HG03457 (cell line): ENCODE data around the gene CCDC27.

Experiments used
- ATAC-seq: cut with Tn5 transposase; IDR thresholded peaks from one replicate; pipeline ENCODE4 v1.9.1; 2021; ENCODE audit warnings: moderate number of reproducible peaks; ENCODE audit not compliant: unreplicated experiment

Gene CCDC27

DNA sequence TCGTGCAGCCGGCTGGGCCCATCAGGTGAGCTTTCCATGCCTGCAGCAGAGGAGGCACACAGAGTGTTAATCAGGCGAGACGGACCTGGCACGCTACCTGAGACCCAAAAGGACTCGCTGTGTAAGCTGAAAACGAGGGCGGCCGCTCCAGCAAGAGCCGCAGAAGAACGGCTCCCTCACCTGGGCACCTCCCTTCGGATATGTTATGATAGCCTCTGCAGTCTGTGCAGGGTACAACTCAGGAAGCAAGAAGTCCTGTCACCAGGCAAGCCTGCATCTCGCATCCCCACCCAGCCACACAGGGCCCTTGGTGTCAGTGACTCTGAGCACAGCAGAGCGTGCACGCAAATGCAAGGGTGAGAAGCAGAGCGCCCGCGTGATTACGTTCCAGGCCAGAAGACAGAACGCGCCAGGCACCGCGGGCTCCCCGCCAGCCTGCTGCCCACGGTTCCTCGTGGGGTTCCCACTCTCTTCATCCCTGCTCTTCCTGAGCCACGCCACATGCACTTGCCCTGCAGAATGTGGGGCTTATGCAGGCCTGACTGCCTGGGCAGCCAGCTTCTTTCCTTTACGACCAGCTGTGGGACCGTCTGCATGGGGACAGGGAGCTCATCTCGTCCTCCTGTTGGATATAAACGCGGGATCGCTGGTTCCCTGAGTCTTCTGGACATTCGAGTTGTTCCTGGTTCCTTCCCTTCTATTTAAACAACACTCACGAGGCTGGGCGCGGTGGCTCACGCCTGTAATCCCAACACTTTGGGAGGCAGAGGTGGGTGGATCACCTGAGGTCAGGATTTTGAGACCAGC is 64.3 kb downstream of the CCDC27 start:
- no peak for ATAC-seq

DNA sequence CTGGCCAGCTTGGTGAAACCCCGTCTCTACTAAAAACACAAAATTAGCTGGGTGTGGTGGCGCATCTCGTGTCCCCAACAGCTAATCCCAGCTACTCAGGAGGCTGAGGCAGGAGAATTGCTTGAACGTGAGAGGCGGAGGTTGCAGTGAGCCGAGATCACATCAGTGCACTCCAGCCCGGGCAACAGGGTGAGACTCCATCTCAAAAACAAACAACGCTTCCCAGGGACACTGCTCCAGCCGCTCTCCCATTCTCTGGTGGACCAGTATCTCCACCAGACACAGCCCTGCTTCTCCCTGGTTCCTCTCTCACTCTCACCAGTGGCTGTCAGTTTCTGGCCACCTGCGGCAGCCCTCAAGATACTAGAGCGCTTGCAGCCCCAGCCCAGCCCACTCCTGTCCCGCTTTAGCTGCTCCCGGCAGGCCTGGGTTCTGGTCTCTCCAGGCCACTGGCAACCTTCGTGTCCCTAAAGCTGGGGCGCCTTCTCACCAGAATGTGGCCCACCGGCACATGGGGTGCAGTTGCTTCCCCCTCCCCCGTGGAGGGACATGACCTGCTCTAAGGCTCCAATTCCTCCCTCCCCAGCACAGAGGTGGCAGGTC is 65.0 kb downstream of the CCDC27 start:
- ATAC-seq, result no peak

DNA sequence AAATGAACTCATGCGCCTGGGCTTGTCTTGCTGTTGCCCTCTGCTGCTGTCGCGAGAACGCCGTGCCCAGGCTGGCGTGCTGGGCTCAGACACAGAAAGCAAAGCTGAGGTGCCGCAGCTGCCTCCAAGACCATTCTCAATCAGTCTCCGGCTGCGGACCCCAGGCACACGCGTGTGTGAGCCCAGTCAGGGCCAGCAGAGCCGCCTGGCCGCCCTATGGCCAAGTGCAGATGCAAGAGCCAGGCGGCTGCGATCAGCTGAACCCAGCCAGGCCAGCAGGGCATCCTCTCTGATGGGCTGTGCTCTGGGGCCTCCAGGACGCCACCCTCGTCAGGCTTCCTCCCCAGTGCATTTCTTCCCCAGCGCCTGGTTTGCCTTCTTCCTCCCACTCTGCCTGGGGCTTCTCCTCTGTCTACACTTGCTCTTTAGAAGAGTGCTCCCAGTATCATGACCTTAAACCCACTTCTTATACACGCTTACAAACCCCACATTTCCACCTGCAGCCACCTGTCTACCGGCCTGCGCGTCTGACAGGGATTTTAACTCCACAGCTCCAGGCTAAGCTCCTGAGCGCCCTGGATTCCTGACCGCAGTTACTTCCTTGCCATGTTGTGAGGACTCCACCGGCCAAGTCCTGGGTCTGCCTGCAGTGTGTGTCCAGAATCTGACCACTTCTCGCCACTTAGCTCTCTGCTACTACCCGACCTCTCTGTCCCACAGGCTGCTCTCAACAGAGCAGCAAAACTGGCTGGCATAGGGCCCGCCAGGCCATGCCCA is 65.8 kb downstream of the CCDC27 start:
- no peak for ATAC-seq

DNA sequence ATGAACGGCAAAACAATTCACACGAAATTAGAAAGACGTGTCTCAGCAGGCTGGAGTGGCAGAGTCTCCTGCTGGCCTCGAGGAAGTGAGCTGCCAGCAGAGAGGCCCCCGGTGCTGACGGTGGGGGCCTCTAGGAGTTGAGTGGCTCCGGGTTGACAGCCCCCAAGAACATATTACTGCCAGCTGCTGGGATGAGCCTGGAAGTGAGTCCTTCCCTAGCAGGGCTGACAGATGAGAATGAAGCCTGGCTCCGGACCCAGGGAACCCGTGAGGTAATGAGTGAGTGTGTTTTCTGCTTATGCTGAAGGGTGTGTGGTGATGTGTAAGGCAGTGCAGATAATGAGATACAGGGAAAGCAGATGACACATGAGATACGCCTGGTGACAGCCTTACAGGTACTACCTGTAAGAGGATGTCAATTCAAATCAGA is 67.5 kb downstream of the CCDC27 start:
- no peak for ATAC-seq

DNA sequence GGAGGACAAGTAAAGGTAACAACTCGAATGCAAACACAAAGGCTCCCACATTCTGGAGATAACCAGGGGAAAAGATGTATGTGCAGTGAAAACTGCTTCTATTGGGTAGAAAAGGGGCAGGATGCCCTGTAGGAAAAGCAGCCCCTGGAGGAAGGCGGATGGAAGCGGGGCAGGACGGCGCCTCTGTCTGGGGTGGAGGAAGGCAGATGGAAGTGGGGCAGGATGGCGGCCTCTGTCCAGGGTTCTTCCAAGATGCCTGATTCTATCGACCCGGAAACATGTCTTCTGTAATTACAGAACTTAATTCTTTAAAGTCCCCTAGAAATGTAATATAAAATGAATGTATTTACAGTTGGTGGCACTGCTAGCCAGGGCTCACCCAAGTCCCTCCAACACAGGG is 68.1 kb downstream of the CCDC27 start:
- ATAC-seq, result no peak

DNA sequence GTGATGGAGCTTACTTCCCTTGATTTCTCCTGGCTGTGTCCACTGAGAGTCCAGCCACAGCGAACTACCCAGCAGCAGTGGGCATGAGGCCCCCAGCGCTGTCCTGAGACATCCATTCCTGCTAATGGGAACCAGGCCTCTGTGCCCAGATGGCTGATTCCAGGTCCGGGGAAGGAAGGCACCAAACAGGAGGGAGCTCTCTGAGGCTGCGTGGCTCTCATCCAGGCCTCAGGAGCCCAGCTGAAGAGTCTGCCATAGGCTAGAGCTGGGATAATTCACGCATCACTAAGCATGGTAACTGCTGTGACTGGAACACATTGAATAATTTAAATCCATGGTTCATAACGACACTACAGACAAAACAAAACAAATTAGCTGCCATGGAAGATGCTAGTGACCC is 68.8 kb downstream of the CCDC27 start:
- no peak for ATAC-seq
